AG04449 (cell line): ENCODE data around the gene USB1.

ENCODE experiments used
- CTCF ChIA-PET: fragments of 350-600 bp; formaldehyde crosslinking; extraction: SDS; loops from one replicate; lab custom pipeline; 2021; ENCODE audit warnings: antibody characterized with exemption; lab: Yijun Ruan, JAX
- POLR2A ChIA-PET: fragments of 400-600, 350-600 bp; formaldehyde crosslinking; extraction: SDS; loops from one replicate; lab custom pipeline; 2020; ENCODE audit warnings: antibody characterized with exemption, inconsistent platforms; lab: Yijun Ruan, JAX
- DNase-seq: peaks from one replicate; pipeline ENCODE4 v3.0.0-alpha.2; 2010; ENCODE audit warnings: low read depth, low spot score
- H3K4me3 ChIP-seq: 2 replicates; pipeline ENCODE4 v1.5.1; 2011; ENCODE audit warnings: low read depth, mild to moderate bottlenecking, control low read depth, low read length
- CTCF ChIP-seq: IDR thresholded peaks from one replicate; pipeline ENCODE4 v1.5.1; 2011; ENCODE audit warnings: mild to moderate bottlenecking, moderate library complexity, low read length, control low read depth, inconsistent platforms; ENCODE audit not compliant: insufficient read depth; ENCODE audit errors: missing control alignments

USB1 gene

GRCh38 chr16:57988929-57989328 is 12.3 kb upstream of the USB1 start:
- ChIA-PET POLR2A (no interaction called here), CTCF (interaction anchor here (0.9 to 7.6 kb wide), 3 partner anchors 10 to 89 kb away, joined by 3 to 34 read pairs (median 32); partner anchors contain the start of genes USB1 and ZNF319)
- H3K4me3 ChIP-seq, result no peak overlapping the region
- TF ChIP-seq CTCF, result no peak
- DNase-seq, result no peak

- H3K4me3 ChIP-seq, result no peak overlapping the region
- no peak for DNase-seq
- TF ChIP-seq CTCF, result no peak
- CTCF ChIA-PET, result interaction anchor here (1.0 to 7.6 kb wide), 3 partner anchors 8 to 92 kb away, joined by 3 to 34 read pairs (median 32); partner anchors contain the start of genes USB1 and ZNF319
- POLR2A ChIA-PET, result no interaction called here
Measured at GRCh38 chr16:57991551-57992059, 9.6 kb upstream of the USB1 start.

- H3K4me3 ChIP-seq, result no peak overlapping the region
- no peak for DNase-seq
- TF ChIP-seq CTCF, result no peak
- ChIA-PET POLR2A (no interaction called here), CTCF (interaction anchor here (1.0 to 7.6 kb wide), 3 partner anchors 12 to 93 kb away, joined by 3 to 34 read pairs (median 3); no protein-coding TSS in a partner anchor)
Measured at GRCh38 chr16:57992084-57992483, 9.1 kb upstream of the USB1 start.

- no peak overlapping the region for H3K4me3 ChIP-seq
- ChIA-PET POLR2A (no interaction called here), CTCF (interaction anchor here (7.6 kb wide), 1 partner anchor 94 kb away, joined by 34 read pairs; no protein-coding TSS in a partner anchor)
- no peak for TF ChIP-seq CTCF
- no peak for DNase-seq
Measured at GRCh38 chr16:57993438-57993837, 7.8 kb upstream of the USB1 start.

GRCh38 chr16:57993897-57994296 is 7.3 kb upstream of the USB1 start:
- no peak for TF ChIP-seq CTCF
- POLR2A ChIA-PET, result no interaction called here
- CTCF ChIA-PET, result interaction anchor here (1.0 to 7.6 kb wide), 2 partner anchors 20 to 94 kb away, joined by 3 to 34 read pairs; no protein-coding TSS in a partner anchor
- H3K4me3 ChIP-seq, result no peak overlapping the region
- no peak for DNase-seq

GRCh38 chr16:57994361-57994760 is 6.8 kb upstream of the USB1 start:
- CTCF ChIA-PET, result interaction anchor here (1.0 to 7.6 kb wide), 3 partner anchors 21 to 238 kb away, joined by 3 to 34 read pairs (median 3); no protein-coding TSS in a partner anchor
- TF ChIP-seq CTCF, result no peak
- H3K4me3 ChIP-seq, result no peak overlapping the region
- POLR2A ChIA-PET, result no interaction called here
- DNase-seq, result no peak
